ENCODE results near the gene RASSF10.

DNA sequence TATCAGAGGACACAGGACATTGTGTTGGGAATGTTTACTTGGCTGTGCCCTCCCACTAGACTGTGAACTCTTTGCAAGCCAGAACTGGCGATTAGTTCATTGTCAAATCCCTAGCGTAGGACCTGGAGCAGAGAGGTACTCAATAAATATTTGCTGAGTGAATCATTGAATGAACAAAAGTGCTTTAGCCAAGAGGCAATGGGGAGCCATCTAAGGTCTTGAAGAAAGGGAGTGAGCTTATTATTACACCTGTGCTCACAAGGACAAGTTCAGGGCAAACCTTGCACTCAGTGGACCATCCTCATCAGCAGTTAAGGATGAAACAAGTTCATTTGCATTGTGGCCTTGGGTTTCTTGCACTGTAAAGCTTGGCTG lies 1.1 kb upstream of the RASSF10 start:
- TF ChIP-seq, protein P1, sequence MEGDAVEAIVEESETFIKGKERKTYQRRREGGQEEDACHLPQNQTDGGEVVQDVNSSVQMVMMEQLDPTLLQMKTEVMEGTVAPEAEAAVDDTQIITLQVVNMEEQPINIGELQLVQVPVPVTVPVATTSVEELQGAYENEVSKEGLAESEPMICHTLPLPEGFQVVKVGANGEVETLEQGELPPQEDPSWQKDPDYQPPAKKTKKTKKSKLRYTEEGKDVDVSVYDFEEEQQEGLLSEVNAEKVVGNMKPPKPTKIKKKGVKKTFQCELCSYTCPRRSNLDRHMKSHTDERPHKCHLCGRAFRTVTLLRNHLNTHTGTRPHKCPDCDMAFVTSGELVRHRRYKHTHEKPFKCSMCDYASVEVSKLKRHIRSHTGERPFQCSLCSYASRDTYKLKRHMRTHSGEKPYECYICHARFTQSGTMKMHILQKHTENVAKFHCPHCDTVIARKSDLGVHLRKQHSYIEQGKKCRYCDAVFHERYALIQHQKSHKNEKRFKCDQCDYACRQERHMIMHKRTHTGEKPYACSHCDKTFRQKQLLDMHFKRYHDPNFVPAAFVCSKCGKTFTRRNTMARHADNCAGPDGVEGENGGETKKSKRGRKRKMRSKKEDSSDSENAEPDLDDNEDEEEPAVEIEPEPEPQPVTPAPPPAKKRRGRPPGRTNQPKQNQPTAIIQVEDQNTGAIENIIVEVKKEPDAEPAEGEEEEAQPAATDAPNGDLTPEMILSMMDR (IDR thresholded peaks at IDR 0.05), result no peak
- TF ChIP-seq POLR2A (IDR thresholded peaks at IDR 0.05), result no peak
- TF ChIP-seq POLR2AphosphoS5 (IDR thresholded peaks at IDR 0.05), result no peak
- TF ChIP-seq EP300 (IDR thresholded peaks at IDR 0.05), result peak in 1 of 4 donors; percentile 17

Data from upper lobe of left lung (tissue), 4 donors.